Lung (tissue), 12 donors: ENCODE data around the gene EYA3. TPM values are rescaled to one million over a fixed set of nuclear protein-coding genes. Genes with fewer than 3 reads are reported as not detected.

Experiments used
- ATAC-seq: fragments of 200-7000 bp; cut with Tn5 transposase; one replicate; pipeline ENCODE4 v1.9.1; 2020; ENCODE audit warnings: moderate number of reproducible peaks; ENCODE audit not compliant: insufficient read depth, low FRiP score
- DNase-seq, 3 donors: peaks; one replicate each; pipeline ENCODE4 v3.0.0-alpha.2; 2013 to 2017
- H3K27ac ChIP-seq, 2 donors: one replicate each; pipeline ENCODE4 v1.5.1; 2013; ENCODE audit warnings: mild to moderate bottlenecking in 2 of 2, moderate library complexity in 2 of 2, control low read depth in 1 of 2, inconsistent platforms in 1 of 2, low read depth in 1 of 2, low read length in 1 of 2
- H3K27me3 ChIP-seq, 3 donors: one replicate each; pipeline ENCODE4 v1.5.1; 2013; ENCODE audit warnings: low read length in 2 of 3; ENCODE audit not compliant: control insufficient read depth in 3 of 3, insufficient read depth in 3 of 3
- H3K36me3 ChIP-seq, 4 donors: one replicate each; pipeline ENCODE4 v1.5.1; 2013; ENCODE audit warnings: low read length in 4 of 4, mild to moderate bottlenecking in 1 of 4, moderate library complexity in 1 of 4; ENCODE audit not compliant: control insufficient read depth in 4 of 4, insufficient read depth in 4 of 4
- H3K4me1 ChIP-seq, 5 donors: one replicate each; pipeline ENCODE4 v1.5.1; 2013; ENCODE audit warnings: low read length in 5 of 5, mild to moderate bottlenecking in 2 of 5, moderate library complexity in 1 of 5; ENCODE audit not compliant: control insufficient read depth in 5 of 5, insufficient read depth in 5 of 5
- H3K4me3 ChIP-seq: one replicate; pipeline ENCODE4 v1.5.1; 2013; ENCODE audit warnings: mild to moderate bottlenecking, control low read depth, moderate library complexity
- H3K9ac ChIP-seq, 2 donors: one replicate each; pipeline ENCODE4 v1.5.1; 2013; ENCODE audit warnings: low read length in 2 of 2, control low read depth in 1 of 2; ENCODE audit not compliant: insufficient read depth in 1 of 2
- H3K9me3 ChIP-seq, 4 donors: one replicate each; pipeline ENCODE4 v1.5.1; 2013; ENCODE audit warnings: low read length in 3 of 4, mild to moderate bottlenecking in 1 of 4, moderate library complexity in 1 of 4; ENCODE audit not compliant: control insufficient read depth in 4 of 4, insufficient read depth in 3 of 4
- WGBS, 2 donors: extraction: QIAGEN DNeasy Blood & Tissue Kit; methylation state at CpG; one replicate each; pipeline ENCODE4 v1.1.7; 2013; 5-methylcytosine and 5-hydroxymethylcytosine counted together
- polyA plus RNA-seq, 2 donors: library from polyadenylated mRNA; stranded (reverse); fragments of 200-250 nt; gene quantifications; one replicate each; pipeline ENCODE4 v1.2.1, GENCODE V29; 2013
- total RNA-seq, 2 donors: library from RNA; depleted of rRNA in 1 of 2; stranded (reverse); fragments of >200 nt in 1 of 2; gene quantifications; one replicate each; pipeline ENCODE4 v1.2.1, GENCODE V29; 2014 to 2021
- TF ChIP-seq, protein P1 (sequence below): IDR thresholded peaks from 2 replicates; pipeline ENCODE4 v1.5.1; 2012; ENCODE audit warnings: mild to moderate bottlenecking; ENCODE audit errors: control extremely low read depth, extremely low read depth
- donor health status: control.
- donor health status: control.
- donor health status: Bipolar disorder and iron deficiency.
- donor health status: healthy.
- donor health status: DM: yes; HTN: yes; CAD: no.

Gene EYA3
- total and polyA plus RNA-seq, 4 donors = 6.3 to 21.8 (median 13.4) TPM

DNA sequence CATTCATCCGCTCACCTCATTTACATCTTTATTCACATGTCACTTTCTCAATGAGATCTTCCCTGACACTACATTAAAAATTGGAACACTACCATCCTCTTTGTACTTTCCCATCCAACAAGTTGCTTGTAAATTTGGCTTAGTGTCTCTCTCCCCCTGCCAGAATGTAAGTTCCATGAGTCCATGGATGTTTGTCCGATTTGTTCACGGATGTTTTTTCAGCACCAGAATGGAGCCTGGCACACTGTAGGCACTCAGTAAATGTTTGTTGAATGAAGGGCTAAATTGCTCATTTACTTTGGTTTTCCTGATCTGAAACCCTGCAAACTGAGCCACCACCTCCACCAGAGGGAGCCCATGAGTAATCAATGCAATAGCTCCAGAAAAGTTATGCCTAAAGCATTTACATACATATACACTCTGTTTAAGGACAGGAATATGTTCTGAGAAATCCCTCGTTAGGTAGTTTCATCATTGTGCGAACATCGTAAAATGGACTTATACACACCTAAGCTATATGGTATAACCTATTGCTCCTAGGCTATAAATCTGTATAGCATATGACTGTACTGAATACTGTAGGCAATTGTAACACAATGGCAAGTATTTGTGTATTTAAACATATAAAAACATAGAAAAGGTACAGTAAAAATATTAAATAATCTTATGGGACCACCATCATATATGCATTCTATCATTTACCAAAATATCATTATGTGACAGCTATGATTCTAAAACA, 2.8 kb upstream of the EYA3 start:
- Histone ChIP-seq H3K4me3 (no peak overlapping the region), H3K9ac (no peak overlapping the region), H3K27ac (peak overlapping the region in 1 of 2 donors; percentile 14), H3K27me3 (no peaks in the 10 kb centered on the region), H3K36me3 (no peaks in the 10 kb centered on the region), H3K9me3 (no peaks in the 10 kb centered on the region), H3K4me1 (peaks cover 0 to 13% (median 4%) of the 10 kb centered on the region in 5 donors)
- TF ChIP-seq, protein P1, sequence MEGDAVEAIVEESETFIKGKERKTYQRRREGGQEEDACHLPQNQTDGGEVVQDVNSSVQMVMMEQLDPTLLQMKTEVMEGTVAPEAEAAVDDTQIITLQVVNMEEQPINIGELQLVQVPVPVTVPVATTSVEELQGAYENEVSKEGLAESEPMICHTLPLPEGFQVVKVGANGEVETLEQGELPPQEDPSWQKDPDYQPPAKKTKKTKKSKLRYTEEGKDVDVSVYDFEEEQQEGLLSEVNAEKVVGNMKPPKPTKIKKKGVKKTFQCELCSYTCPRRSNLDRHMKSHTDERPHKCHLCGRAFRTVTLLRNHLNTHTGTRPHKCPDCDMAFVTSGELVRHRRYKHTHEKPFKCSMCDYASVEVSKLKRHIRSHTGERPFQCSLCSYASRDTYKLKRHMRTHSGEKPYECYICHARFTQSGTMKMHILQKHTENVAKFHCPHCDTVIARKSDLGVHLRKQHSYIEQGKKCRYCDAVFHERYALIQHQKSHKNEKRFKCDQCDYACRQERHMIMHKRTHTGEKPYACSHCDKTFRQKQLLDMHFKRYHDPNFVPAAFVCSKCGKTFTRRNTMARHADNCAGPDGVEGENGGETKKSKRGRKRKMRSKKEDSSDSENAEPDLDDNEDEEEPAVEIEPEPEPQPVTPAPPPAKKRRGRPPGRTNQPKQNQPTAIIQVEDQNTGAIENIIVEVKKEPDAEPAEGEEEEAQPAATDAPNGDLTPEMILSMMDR = peak; percentile 83
- DNase-seq (peak; percentile 57 to 67 (median 62)), ATAC-seq (no peak)
- 31 to 34% methylated on average over 6 of the region's 6 CpGs for WGBS, 2 donors

DNA sequence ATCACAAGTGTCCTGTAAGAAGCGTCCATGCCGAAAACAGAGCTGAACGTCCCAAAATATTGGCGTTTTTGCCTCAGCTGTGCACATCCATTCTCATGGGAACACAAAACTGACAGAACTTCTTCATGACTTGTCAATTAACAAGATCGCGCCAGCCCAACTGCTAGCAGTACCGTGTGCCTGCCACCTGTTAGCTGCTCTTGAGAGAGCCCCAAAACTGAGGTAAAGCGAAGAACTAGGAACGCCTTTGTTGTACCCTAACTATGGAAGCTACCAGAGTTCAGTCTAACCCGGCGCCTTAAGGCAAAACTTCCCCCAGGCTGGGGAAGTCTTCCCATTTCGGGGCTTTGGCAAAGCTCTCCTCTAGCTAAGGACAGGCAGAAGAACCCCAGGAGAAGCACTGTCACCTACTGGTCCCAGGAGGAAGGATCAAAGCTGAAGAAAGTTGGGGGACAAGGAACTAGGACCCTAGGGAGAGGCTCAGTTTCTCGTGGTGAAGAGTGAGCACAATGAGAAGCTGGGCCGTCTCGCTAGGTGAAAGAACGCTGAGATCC, 719 bp downstream of the EYA3 start:
- DNase-seq = peak in 1 of 3 donors; percentile 27
- TF ChIP-seq, protein P1 = no peak
- no peak for ATAC-seq
- 2 to 3% methylated on average over 16 of the region's 16 CpGs for WGBS, 2 donors
- Histone ChIP-seq H3K36me3 (no peaks in the 10 kb centered on the region), H3K9ac (peak overlapping the region; percentile 58 to 92), H3K4me3 (peak overlapping the region; percentile 90), H3K27ac (peak overlapping the region; percentile 91 to 99), H3K4me1 (peaks cover 0 to 13% (median 4%) of the 10 kb centered on the region in 5 donors), H3K27me3 (no peaks in the 10 kb centered on the region), H3K9me3 (no peaks in the 10 kb centered on the region)

DNA sequence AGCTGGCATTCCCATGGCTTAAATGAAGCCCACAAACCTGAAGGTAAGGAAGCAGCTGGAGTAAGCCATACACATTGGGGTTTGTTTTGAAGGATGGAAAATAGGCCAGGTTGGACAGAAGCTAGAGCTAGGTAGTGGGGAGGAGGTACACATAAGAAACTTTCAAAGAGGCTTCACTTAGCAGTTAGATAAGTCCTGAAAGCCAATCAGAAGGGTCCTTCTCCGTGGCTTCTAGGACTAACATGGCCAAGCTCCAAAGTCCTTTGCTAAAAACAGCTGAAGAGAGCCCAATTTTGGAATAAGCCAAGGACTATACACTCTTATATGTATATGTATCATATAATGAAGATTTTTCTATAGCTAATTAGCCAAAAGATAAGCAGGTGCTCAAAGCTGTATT, 1.8 kb downstream of the EYA3 start:
- H3K9ac ChIP-seq = no peak overlapping the region
- no peak overlapping the region for H3K4me3 ChIP-seq
- TF ChIP-seq, protein P1 = no peak
- no peaks in the 10 kb centered on the region for H3K36me3 ChIP-seq
- ATAC-seq (no peak), DNase-seq (no peak)
- no peaks in the 10 kb centered on the region for H3K9me3 ChIP-seq
- H3K27me3 ChIP-seq = no peaks in the 10 kb centered on the region
- H3K4me1 ChIP-seq = peaks cover 0 to 13% (median 4%) of the 10 kb centered on the region in 5 donors
- WGBS, 2 donors = 63 to 80% methylated on average over 1 of the region's 1 CpG
- H3K27ac ChIP-seq = no peak overlapping the region
